ENCODE results near the gene RAD51. TPM values are rescaled to one million over a fixed set of nuclear protein-coding genes. Genes with fewer than 3 reads are reported as not detected.

RAD51 gene
- total RNA-seq, 1 donor from 2014 or later = 0.68 TPM

GRCh38 chr15:40762919-40763800 lies 68.2 kb downstream of the RAD51 start:
- peak; percentile 80 for DNase-seq (ENCODE audit: low spot score)

GRCh38 chr15:40763801-40764628 lies 69.0 kb downstream of the RAD51 start, which contains the start of gene GCHFR:
TSS of gene GCHFR (plus strand) at chr15:40764068. CDS start at chr15:40764181, 113 bp downstream.
- peak; percentile 85 for DNase-seq (ENCODE audit: low spot score)

GRCh38 chr15:40764629-40765103 lies 69.7 kb downstream of the RAD51 start:
- DNase-seq (ENCODE audit: low spot score) = no peak

GRCh38 chr15:40766194-40766815 lies 71.3 kb downstream of the RAD51 start:
- DNase-seq (ENCODE audit: low spot score) = no peak

- DNase-seq (ENCODE audit: low spot score) = no peak
Observed at GRCh38 chr15:40766906-40767837, 72.2 kb downstream of the RAD51 start.

- no peak for DNase-seq (ENCODE audit: low spot score)
Observed at GRCh38 chr15:40767838-40768500, 73.0 kb downstream of the RAD51 start.

GRCh38 chr15:40768521-40769273 lies 73.7 kb downstream of the RAD51 start:
- no peak for DNase-seq (ENCODE audit: low spot score)

- DNase-seq (ENCODE audit: low spot score) = peak; percentile 88
Observed at GRCh38 chr15:40769274-40770146, 74.5 kb downstream of the RAD51 start, which contains the start of gene C15orf62. TSS of gene C15orf62 (plus strand) at chr15:40769980. CDS start at chr15:40770496, 516 bp downstream.

GRCh38 chr15:40770147-40770721 lies 75.3 kb downstream of the RAD51 start:
- DNase-seq (ENCODE audit: low spot score) = no peak

GRCh38 chr15:40771242-40771641 lies 76.3 kb downstream of the RAD51 start:
- DNase-seq (ENCODE audit: low spot score) = no peak

- DNase-seq (ENCODE audit: low spot score) = no peak
Observed at GRCh38 chr15:40772014-40772413, 77.0 kb downstream of the RAD51 start.

GRCh38 chr15:40773496-40773895 lies 78.5 kb downstream of the RAD51 start:
- no peak for DNase-seq (ENCODE audit: low spot score)

GRCh38 chr15:40773902-40774301 lies 78.9 kb downstream of the RAD51 start:
- no peak for DNase-seq (ENCODE audit: low spot score)

- no peak for DNase-seq (ENCODE audit: low spot score)
Observed at GRCh38 chr15:40775007-40775406, 80.0 kb downstream of the RAD51 start.

GRCh38 chr15:40775740-40776536 lies 81.0 kb downstream of the RAD51 start:
- DNase-seq (ENCODE audit: low spot score) = no peak

GRCh38 chr15:40776537-40777141 lies 81.7 kb downstream of the RAD51 start:
- DNase-seq (ENCODE audit: low spot score) = peak; percentile 74
